GM23248 (cell line): ENCODE results near the gene CFAP210. TPM values are rescaled to one million over a fixed set of nuclear protein-coding genes. Genes with fewer than 3 reads are reported as not detected.
A peak's percentile ranks its signal among the peaks of the same experiment; 100 is the strongest.

Experiments
- DNase-seq: peaks from one replicate; pipeline ENCODE4 v3.0.0-alpha.2; 2015
- H2AFZ ChIP-seq: fragments of 200-600 bp; sonication (generic); 2 replicates; pipeline ENCODE4 v1.6.1; 2016; ENCODE audit warnings: antibody characterized with exemption
- H3F3A ChIP-seq: fragments of 200-600 bp; sonication (generic); 2 replicates; pipeline ENCODE4 v1.6.1; 2016; ENCODE audit warnings: mild to moderate bottlenecking, antibody characterized with exemption, mixed run types; ENCODE audit not compliant: insufficient read depth
- H3K27ac ChIP-seq: fragments of 200-600 bp; sonication (generic); 2 replicates; pipeline ENCODE4 v1.5.1; 2016; ENCODE audit warnings: mild to moderate bottlenecking
- H3K27me3 ChIP-seq: fragments of 200-600 bp; sonication (generic); replicated peaks from 2 replicates; pipeline ENCODE4 v1.6.1; 2016; ENCODE audit warnings: mild to moderate bottlenecking; ENCODE audit not compliant: insufficient read depth
- H3K36me3 ChIP-seq: fragments of 200-600 bp; sonication (generic); 2 replicates; pipeline ENCODE4 v1.6.1; 2016; ENCODE audit warnings: low read depth, mild to moderate bottlenecking
- H3K4me1 ChIP-seq: fragments of 200-600 bp; sonication (generic); 2 replicates; pipeline ENCODE4 v1.6.1; 2016; ENCODE audit warnings: mild to moderate bottlenecking; ENCODE audit not compliant: insufficient read depth
- H3K4me2 ChIP-seq: fragments of 200-600 bp; sonication (generic); one replicate; pipeline ENCODE4 v1.6.1; 2016; ENCODE audit warnings: mild to moderate bottlenecking; ENCODE audit not compliant: unreplicated experiment
- H3K4me3 ChIP-seq: fragments of 200-600 bp; sonication (generic); 2 replicates; pipeline ENCODE4 v1.5.1; 2016; ENCODE audit warnings: mild to moderate bottlenecking
- H3K79me2 ChIP-seq: fragments of 200-600 bp; sonication (generic); 2 replicates; pipeline ENCODE4 v1.6.1; 2016; ENCODE audit warnings: mild to moderate bottlenecking; ENCODE audit not compliant: insufficient read depth
- H3K9ac ChIP-seq: fragments of 200-600 bp; sonication (generic); 2 replicates; pipeline ENCODE4 v1.6.1; 2016; ENCODE audit warnings: mild to moderate bottlenecking
- H3K9me2 ChIP-seq: fragments of 200-600 bp; sonication (generic); 2 replicates; pipeline ENCODE4 v1.6.1; 2016; ENCODE audit warnings: mixed run types, mild to moderate bottlenecking, moderate library complexity; ENCODE audit not compliant: insufficient read depth
- H3K9me3 ChIP-seq: fragments of 200-600 bp; sonication (generic); one replicate; pipeline ENCODE4 v1.6.1; 2017; ENCODE audit warnings: low read depth
- H4K20me1 ChIP-seq: fragments of 200-600 bp; sonication (generic); 2 replicates; pipeline ENCODE4 v1.6.0; 2016; ENCODE audit not compliant: insufficient read depth
- EZH2 ChIP-seq: fragments of 200-600 bp; sonication (generic); IDR thresholded peaks from 2 replicates; pipeline ENCODE4 v1.6.1; 2018; ENCODE audit warnings: antibody characterized with exemption, mild to moderate bottlenecking; ENCODE audit not compliant: insufficient read depth, poor library complexity, severe bottlenecking
- EZH2phosphoT487 ChIP-seq: fragments of 200-600 bp; sonication (generic); IDR thresholded peaks from 2 replicates; pipeline ENCODE4 v1.6.1; 2018; ENCODE audit warnings: antibody characterized with exemption, moderate library complexity, mild to moderate bottlenecking, low read depth; ENCODE audit not compliant: insufficient read depth
- WGBS, 2 experiments: methylation state at CpG; one replicate each; pipeline ENCODE4 v1.1.6; 2015 to 2017; ENCODE audit warnings: low lambda C conversion rate in 2 of 2, low coverage in 1 of 2; ENCODE audit errors: missing lambda C conversion rate in 2 of 2; 5-methylcytosine and 5-hydroxymethylcytosine counted together
- in situ Hi-C: fragments of 300-500 bp; cut with MboI; formaldehyde crosslinking; loops from 2 replicates; pipeline ENCODE4 v1.15.0; 2020
- polyA plus RNA-seq: library from polyadenylated mRNA; unstranded; fragments of >200 nt; fragmentation: Nextera tagmentation; extraction: Ambion mirVana; gene quantifications from 2 replicates; pipeline ENCODE4 v1.2.1, GENCODE V29; 2016
- total RNA-seq: library from RNA; depleted of rRNA; stranded (reverse); fragments of >200 nt; shearing (Covaris generic); gene quantifications from 2 replicates; pipeline ENCODE4 v1.2.3, GENCODE V29; 2014

The CFAP210 gene
- total and polyA plus RNA-seq, 2 experiments from 2014 or later, result 0.11 TPM; not detected in 1

DNA sequence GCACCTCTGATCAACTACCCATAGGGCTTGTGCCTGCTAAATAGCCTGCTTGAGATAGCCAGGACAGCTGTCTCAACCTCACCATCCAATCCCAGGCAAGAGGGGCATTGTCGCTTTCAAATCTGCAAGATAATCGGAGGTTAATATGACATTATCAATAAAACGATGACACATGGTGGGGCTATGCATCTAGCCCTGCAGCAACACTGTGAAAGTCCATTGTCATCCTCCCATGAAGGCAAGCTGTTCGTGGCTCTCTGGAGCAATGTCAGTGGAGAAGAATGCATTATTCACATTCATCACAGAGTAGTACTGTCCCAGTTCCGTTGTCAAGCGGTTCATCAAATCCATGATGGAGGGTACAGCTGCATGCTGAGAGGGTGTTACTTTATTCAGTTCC is 20.5 kb upstream of the CFAP210 start:
- peaks cover 12% of the 10 kb centered on the region for H3K4me1 ChIP-seq
- H2AFZ ChIP-seq, result no peak overlapping the region
- peak; percentile 40 for DNase-seq
- no peak overlapping the region for H3K27ac ChIP-seq
- no peak overlapping the region for H3K9ac ChIP-seq
- H3K9me2 ChIP-seq, result no peaks in the 10 kb centered on the region
- in situ Hi-C loops, result no loop called here
- no peaks in the 10 kb centered on the region for H3F3A ChIP-seq
- H3K9me3 ChIP-seq, result no peaks in the 10 kb centered on the region
- TF ChIP-seq EZH2phosphoT487 (no peak), EZH2 (no peak)
- no peaks in the 10 kb centered on the region for H3K79me2 ChIP-seq
- H3K4me3 ChIP-seq, result no peak overlapping the region
- no peaks in the 10 kb centered on the region for H4K20me1 ChIP-seq
- 57% methylated on average over 6 of the region's 6 CpGs for WGBS, 2 experiments
- no peak overlapping the region for H3K4me2 ChIP-seq
- no peaks in the 10 kb centered on the region for H3K36me3 ChIP-seq
- H3K27me3 ChIP-seq, result no peaks in the 10 kb centered on the region

GRCh38 chr2:169713331-169713730 is 19.1 kb upstream of the CFAP210 start:
- no peak overlapping the region for H3K9ac ChIP-seq
- no peaks in the 10 kb centered on the region for H3K79me2 ChIP-seq
- no peaks in the 10 kb centered on the region for H3F3A ChIP-seq
- H3K4me3 ChIP-seq, result no peak overlapping the region
- in situ Hi-C loops, result no loop called here
- H3K27me3 ChIP-seq, result no peaks in the 10 kb centered on the region
- TF ChIP-seq EZH2phosphoT487, result no peak
- TF ChIP-seq EZH2, result no peak
- no peaks in the 10 kb centered on the region for H3K9me3 ChIP-seq
- peaks cover 12% of the 10 kb centered on the region for H3K4me1 ChIP-seq
- no peak overlapping the region for H3K4me2 ChIP-seq
- DNase-seq, result no peak
- H2AFZ ChIP-seq, result no peak overlapping the region
- WGBS, 2 experiments, result 100% methylated on average over 3 of the region's 3 CpGs
- no peaks in the 10 kb centered on the region for H3K36me3 ChIP-seq
- H3K27ac ChIP-seq, result no peak overlapping the region
- H4K20me1 ChIP-seq, result no peaks in the 10 kb centered on the region
- no peaks in the 10 kb centered on the region for H3K9me2 ChIP-seq

- Histone ChIP-seq H3F3A (no peaks in the 10 kb centered on the region), H3K27ac (no peak overlapping the region), H3K9me2 (no peaks in the 10 kb centered on the region), H3K4me3 (no peak overlapping the region), H3K9me3 (no peaks in the 10 kb centered on the region), H3K79me2 (no peaks in the 10 kb centered on the region), H3K4me1 (peaks cover 12% of the 10 kb centered on the region), H4K20me1 (no peaks in the 10 kb centered on the region), H3K27me3 (no peaks in the 10 kb centered on the region), H3K36me3 (no peaks in the 10 kb centered on the region), H2AFZ (no peak overlapping the region), H3K9ac (no peak overlapping the region), H3K4me2 (no peak overlapping the region)
- in situ Hi-C loops, result no loop called here
- DNase-seq, result no peak
- no peak for TF ChIP-seq EZH2phosphoT487
- TF ChIP-seq EZH2, result no peak
- WGBS, 2 experiments, result 92 to 93% methylated on average over 9 of the region's 9 CpGs
Measured at GRCh38 chr2:169712791-169713227, 18.6 kb upstream of the CFAP210 start.

DNA sequence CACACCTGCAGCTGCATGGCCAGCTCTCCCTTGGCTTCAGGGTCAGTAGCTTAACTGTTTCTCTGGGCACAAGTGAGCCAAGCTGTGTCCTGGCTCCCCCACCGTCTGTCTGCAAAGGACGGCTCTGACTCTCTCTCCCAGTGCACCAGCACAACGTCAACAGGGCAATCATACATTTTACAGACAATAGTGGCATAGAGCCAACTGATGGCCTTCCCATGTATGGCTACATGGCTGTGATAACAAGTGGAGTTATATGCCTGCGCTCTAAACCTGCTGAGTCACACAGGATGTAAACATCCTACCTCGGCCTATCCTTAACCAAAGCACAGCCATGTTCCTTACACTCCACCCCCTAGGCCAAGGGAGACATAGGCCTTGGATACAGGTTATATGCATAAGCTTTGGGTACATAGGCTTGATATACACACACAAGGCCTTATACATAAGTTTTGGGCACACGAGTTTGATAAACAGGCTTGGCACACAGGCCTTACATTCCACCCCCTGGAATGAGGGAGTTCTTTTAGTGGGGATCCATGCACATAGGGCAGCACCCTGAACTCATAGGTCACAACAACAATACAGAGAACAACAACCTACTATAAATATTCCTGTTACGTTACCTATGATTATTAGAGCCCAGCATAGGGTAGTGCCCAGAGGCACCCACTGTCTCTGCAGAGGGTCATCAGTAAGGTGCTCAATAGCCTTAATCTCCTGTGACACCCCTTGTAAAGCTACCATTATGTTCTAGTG is 17.7 kb upstream of the CFAP210 start:
- H3K4me2 ChIP-seq, result no peak overlapping the region
- H3K27ac ChIP-seq, result no peak overlapping the region
- in situ Hi-C loops, result no loop called here
- H3K9ac ChIP-seq, result no peak overlapping the region
- H3K4me3 ChIP-seq, result no peak overlapping the region
- TF ChIP-seq EZH2phosphoT487 (no peak), EZH2 (no peak)
- DNase-seq, result no peak
- no peaks in the 10 kb centered on the region for H3K9me2 ChIP-seq
- peaks cover 12% of the 10 kb centered on the region for H3K4me1 ChIP-seq
- WGBS, 2 experiments, result 96 to 97% methylated on average over 7 of the region's 7 CpGs
- no peaks in the 10 kb centered on the region for H3K9me3 ChIP-seq
- no peaks in the 10 kb centered on the region for H3K27me3 ChIP-seq
- no peaks in the 10 kb centered on the region for H3K79me2 ChIP-seq
- H2AFZ ChIP-seq, result no peak overlapping the region
- H4K20me1 ChIP-seq, result no peaks in the 10 kb centered on the region
- H3K36me3 ChIP-seq, result no peaks in the 10 kb centered on the region
- H3F3A ChIP-seq, result no peaks in the 10 kb centered on the region
